Measurements from ENCODE around the gene PCDHGB4.
"Not testable (repeated sequence)": the region's sequence is repeated elsewhere in the genome, so short reads cannot be mapped to it uniquely, and the experiment has no call there.

PCDHGB4 gene

GRCh38 chr5:141387557-141388311, at the start of gene PCDHGB4:
PCDHGB4 (plus strand) TSS chr5:141387698; CDS start chr5:141387885, 187 bp downstream.
- DNase-seq: not testable (repeated sequence)

GRCh38 chr5:141338538-141339306, 48.8 kb upstream of the PCDHGB4 start, which contains the start of gene PCDHGA2:
PCDHGA2 (plus strand) TSS chr5:141338760.
- no peak for DNase-seq

DNA sequence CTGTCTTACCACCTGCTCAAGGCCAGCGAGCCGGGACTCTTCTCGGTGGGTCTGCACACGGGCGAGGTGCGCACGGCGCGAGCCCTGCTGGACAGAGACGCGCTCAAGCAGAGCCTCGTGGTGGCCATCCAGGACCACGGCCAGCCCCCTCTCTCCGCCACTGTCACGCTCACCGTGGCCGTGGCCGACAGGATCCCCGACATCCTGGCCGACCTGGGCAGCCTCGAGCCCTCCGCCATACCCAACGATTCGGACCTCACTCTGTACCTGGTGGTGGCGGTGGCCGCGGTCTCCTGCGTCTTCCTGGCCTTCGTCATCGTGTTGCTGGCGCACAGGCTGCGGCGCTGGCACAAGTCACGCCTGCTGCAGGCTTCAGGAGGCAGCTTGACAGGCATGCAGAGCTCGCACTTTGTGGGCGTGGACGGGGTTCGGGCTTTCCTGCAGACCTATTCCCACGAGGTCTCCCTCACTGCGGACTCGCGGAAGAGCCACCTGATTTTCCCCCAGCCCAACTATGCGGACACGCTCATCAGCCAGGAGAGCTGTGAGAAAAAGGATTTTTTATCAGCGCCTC, 46.6 kb upstream of the PCDHGB4 start:
- DNase-seq: not testable (repeated sequence)

DNA sequence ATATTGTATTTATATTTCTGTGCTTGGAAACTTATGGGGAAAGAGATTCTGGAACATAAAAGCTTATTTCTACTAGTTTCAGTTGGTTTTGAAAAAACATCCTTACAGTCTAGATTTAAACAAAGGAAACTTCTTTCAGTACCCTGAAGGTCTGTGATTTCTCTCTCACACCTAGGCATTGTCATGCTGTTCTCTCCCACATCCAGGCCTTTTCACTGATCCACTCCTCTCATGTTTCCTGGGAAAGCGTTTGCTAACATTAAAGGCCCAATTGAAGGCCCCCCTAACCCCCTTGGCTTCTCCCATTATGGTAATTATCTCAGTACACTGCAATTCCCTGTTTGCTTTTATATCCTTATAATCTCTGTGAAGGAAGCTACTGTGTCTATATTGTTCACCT, 44.7 kb upstream of the PCDHGB4 start:
- DNase-seq: no peak

- DNase-seq: no peak
These were observed 44.1 kb upstream of the PCDHGB4 start, which contains the start of gene PCDHGA3 for GRCh38 chr5:141343242-141343952. PCDHGA3 (plus strand) TSS chr5:141343829; CDS start chr5:141344034, 205 bp downstream.

- no peak for DNase-seq
These were observed 43.5 kb upstream of the PCDHGB4 start for GRCh38 chr5:141343953-141344463.

DNA sequence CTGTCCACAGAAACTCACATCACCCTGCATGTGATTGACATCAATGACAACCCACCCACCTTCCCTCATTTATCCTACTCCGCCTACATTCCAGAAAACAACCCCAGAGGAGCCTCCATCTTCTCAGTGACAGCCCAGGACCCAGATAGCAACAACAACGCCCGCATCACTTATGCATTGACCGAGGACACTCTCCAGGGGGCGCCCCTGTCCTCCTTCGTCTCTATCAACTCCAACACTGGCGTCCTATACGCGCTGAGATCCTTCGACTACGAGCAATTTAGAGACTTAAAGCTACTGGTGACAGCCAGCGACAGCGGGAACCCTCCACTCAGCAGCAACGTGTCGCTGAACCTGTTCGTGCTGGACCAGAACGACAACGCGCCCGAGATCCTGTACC, 42.2 kb upstream of the PCDHGB4 start:
- no peak for DNase-seq

DNA sequence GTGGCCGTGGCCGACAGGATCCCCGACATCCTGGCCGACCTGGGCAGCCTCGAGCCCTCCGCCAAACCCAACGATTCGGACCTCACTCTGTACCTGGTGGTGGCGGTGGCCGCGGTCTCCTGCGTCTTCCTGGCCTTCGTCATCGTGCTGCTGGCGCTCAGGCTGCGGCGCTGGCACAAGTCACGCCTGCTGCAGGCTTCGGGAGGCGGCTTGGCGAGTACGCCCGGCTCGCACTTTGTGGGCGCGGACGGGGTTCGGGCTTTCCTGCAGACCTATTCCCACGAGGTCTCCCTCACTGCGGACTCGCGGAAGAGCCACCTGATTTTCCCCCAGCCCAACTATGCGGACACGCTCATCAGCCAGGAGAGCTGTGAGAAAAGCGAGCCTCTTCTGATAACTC, 41.5 kb upstream of the PCDHGB4 start:
- DNase-seq: not testable (repeated sequence)

DNA sequence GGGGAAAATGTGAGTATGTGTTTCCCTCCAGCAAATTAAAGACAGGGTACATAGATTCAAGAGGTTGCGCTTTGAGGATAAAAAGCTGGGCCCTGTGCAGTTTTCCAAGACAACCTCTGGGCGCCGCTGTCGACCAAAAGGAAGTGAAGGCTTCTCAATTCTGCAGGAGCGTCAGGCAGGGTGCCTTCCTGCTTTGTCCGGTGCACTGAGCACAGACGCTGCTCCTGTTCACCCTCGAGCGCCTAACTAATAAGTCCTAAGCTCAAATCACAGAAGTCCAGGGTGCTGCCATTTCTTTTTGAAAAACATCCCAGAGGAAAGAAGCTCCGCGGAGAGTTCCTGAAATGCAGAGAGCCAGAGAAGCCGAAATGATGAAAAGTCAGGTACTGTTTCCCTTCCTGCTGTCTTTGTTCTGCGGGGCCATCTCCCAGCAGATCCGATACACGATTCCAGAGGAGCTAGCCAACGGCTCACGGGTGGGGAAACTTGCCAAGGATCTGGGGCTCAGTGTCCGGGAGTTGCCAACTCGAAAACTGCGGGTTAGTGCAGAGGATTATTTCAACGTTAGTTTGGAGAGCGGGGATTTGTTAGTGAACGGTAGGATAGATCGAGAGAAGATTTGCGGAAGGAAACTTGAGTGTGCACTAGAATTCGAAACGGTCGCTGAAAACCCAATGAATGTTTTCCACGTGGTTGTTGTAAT, 37.4 kb upstream of the PCDHGB4 start, which contains the start of gene PCDHGB1:
PCDHGB1 (plus strand) TSS at position 183 of the 703 bp plus-strand sequence; CDS start at position 345, 162 bp downstream.
- no peak for DNase-seq

DNA sequence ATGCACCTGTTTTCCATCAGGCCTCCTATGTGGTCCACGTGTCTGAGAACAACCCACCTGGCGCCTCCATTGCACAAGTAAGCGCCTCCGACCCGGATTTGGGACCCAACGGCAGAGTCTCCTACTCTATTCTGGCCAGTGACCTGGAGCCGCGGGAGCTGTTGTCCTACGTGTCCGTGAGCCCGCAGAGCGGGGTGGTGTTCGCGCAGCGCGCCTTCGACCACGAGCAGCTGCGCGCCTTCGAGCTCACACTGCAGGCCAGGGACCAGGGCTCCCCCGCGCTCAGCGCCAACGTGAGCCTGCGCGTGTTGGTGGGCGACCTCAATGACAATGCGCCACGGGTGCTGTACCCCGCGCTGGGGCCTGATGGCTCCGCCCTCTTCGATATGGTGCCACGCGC, 35.9 kb upstream of the PCDHGB4 start:
- no peak for DNase-seq

GRCh38 chr5:141354900-141355469, 32.5 kb upstream of the PCDHGB4 start, which contains the start of gene PCDHGA4:
PCDHGA4 (plus strand) TSS chr5:141355021; CDS start chr5:141355108, 87 bp downstream.
- no peak for DNase-seq

DNA sequence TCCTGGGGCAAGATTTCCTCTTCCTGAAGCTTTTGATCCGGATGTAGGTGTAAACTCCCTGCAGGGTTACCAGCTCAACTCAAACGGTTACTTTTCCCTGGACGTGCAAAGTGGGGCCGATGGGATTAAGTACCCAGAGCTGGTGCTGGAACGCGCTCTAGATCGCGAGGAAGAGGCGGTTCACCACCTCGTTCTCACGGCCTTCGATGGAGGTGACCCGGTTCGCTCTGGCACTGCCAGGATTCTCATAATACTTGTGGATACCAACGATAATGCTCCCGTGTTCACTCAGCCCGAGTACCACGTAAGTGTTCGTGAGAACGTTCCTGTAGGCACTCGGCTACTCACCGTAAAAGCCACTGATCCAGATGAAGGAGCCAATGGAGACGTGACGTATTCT, 31.9 kb upstream of the PCDHGB4 start:
- no peak for DNase-seq

GRCh38 chr5:141356133-141356532, 31.4 kb upstream of the PCDHGB4 start:
- no peak for DNase-seq

DNA sequence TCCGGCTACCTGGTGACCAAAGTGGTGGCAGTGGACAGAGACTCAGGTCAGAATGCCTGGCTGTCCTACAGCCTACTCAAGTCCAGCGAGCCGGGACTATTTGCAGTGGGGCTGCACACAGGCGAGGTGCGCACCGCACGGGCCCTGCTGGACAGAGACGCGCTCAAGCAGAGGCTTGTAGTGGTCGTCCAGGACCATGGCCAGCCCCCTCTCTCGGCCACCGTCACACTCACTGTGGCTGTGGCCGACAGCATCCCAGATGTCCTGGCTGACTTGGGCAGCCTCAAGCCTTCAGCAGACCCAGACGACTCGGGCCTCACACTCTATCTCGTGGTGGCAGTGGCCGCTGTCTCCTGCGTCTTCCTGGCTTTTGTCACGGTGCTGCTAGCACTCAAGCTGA, 30.5 kb upstream of the PCDHGB4 start:
- no peak for DNase-seq

GRCh38 chr5:141359790-141360426, 27.6 kb upstream of the PCDHGB4 start, which contains the start of gene PCDHGB2:
PCDHGB2 (plus strand) TSS chr5:141359994; CDS start chr5:141360136, 142 bp downstream.
- no peak for DNase-seq

DNA sequence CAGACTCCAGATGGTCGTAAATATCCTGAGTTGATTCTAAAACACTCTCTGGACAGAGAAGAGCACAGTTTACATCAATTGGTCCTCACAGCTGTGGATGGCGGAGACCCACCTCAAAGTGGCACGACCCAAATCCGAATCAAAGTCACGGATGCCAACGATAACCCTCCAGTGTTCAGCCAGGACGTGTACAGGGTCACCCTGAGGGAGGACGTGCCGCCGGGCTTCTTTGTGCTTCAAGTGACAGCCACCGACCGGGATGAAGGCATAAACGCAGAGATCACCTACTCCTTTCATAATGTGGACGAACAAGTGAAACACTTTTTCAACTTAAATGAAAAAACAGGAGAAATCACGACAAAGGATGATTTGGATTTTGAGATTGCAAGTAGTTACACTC, 26.8 kb upstream of the PCDHGB4 start:
- no peak for DNase-seq

DNA sequence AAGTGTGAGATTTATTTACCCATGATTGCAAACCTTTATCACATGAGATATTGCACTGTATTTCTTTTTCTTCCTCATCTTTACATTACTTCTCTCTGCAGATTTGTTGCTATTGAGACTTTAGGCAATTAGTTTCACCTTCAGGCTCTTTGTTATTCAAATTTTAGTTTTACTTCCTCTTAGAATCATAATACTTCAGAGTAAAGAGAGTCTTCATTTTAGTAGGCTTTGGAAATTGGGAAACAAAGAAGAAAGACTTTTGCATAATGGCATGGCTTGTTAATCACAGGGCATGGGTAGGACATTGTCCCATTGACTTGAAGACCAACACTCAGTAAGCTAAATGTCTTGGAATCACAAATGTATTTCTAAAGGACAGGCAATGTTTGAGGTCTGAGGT, 24.8 kb upstream of the PCDHGB4 start:
- DNase-seq: no peak

DNA sequence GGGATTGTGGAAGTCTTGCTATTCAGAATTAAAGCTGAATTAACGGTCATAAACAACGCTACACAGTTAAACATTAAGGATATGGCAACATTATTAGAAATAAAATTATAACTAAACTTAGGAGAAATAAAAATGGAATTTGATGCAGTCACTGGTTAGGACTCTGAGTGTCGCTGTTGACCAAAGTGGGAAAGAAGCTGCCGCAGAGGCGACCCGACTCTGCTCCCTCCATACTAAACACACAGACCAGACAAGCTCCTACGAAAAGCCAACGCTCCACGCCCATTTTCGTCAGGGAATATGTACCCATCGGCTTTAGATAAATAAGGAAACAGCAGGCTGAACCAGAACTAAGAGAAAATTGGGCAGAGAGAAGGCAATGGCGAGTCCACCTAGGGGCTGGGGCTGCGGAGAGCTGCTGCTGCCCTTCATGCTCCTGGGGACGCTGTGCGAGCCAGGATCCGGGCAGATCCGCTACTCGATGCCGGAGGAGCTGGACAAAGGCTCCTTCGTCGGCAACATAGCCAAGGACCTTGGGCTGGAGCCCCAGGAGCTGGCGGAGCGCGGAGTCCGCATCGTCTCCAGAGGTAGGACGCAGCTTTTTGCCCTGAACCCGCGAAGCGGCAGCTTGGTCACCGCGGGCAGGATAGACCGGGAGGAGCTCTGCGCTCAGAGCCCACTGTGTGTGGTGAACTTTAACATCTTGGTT, 23.4 kb upstream of the PCDHGB4 start, which contains the start of gene PCDHGA5:
PCDHGA5 (plus strand) TSS at position 211 of the 709 bp plus-strand sequence; CDS start at position 380, 169 bp downstream.
- no peak for DNase-seq

GRCh38 chr5:141366016-141366896, 21.2 kb upstream of the PCDHGB4 start:
- no peak for DNase-seq

Measured in DMS79 (cell line).